8988T (cell line): ENCODE data around the gene ATP6V1A.
A peak's percentile ranks its signal among the peaks of the same experiment; 100 is the strongest.
"Not testable (repeated sequence)": the region's sequence is repeated elsewhere in the genome, so short reads cannot be mapped to it uniquely, and the experiment has no call there.

Experiments
- DNase-seq: peaks from one replicate; pipeline ENCODE4 v3.0.0; 2011

The ATP6V1A gene

DNA sequence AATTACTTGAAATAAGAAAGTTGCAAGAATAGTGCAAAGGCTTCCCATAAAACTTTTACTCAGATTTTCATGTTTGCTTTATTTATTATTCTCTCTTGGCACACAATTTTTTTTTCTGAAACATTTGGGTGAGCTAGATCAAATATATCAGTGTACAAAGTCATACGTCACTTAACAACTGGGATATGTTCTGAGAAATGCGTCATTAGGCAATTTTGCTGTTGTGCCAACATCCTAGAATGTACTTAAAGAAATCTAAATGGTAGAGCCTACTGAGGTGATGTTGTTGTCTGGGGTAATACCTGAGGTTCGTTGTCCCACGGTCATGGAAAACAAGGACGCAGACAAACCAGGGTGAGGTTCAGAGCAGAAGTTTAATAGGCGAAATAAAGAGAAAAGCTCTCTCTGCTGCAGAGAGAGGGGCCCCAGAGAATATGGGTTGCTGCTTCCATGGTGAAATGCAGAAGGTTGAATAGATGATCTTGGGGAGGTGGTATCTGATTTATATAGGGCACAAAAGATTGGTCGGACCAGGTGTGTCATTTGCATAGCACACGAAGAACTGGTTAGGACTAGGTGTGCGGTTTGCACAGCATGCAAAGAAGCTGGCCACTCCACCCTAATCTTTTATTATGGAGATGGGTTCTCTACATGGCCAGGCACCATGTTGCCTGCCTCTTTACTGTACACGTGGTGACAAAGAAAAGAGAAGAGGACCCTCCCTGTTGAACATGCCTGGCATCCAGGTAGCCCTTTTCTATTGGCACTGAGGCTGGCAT, 82.9 kb downstream of the ATP6V1A start:
- DNase-seq: no peak

DNA sequence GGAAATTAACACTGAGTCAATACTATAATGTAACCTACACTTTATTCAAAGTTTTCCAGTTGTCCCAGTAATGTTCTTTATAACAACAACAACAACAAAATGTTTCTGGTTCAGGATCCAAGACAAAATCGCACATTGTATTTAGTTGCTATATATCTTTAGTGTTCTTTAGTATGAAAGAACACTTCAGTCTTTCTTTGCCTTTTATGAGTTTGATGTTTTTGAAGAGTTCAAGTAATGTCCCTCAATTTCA, 84.2 kb downstream of the ATP6V1A start:
- DNase-seq: no peak

DNA sequence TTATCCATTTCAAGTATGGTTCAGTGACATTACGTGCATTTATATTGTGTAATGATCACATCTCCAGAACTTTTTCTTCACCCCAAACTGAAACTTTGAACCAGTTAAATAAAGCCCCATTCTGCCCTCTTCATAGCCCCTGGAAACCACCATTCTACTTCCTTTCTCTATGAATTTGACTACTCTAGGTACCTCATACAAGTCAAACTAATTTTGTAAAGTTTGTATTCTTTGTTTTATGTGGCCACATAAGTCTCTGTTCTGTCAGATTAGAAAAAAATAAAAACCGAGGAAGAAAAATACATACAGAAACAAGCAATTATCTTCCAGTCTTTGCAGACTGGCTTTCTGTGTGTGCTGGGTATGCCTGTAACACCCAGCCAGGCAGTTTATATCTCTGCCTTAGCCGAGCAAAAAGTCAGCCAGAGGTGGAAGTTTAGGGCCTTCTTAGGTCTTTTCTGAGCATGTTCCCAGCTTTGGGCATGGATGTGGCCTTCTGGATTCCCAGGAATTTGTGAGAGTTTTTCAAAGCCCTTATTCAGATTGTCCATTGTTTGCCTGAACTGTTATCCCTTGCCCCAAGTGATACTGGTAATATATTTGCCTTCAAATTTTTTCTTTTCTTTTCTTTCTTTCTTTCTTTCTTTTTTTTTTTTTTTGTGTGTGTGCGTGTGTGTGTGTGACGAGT, 85.8 kb downstream of the ATP6V1A start:
- no peak for DNase-seq

DNA sequence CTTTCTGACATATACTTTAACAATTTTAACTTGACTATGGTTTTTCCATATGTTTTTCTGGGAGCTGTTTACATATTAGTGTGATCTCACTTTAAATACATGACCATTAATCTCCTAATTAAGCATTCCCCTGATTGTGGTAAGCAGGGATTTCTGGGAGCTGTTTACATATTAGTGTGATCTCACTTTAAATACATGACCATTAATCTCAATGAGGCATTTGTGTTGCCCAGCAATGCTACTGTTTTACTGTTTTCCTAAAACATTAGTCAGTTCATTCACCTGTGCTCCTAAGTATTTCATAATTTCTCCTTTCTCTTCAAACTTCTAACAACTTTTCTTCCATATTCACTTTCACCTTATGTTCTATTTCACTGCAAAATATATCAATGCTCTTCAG, 88.1 kb downstream of the ATP6V1A start:
- DNase-seq: no peak

DNA sequence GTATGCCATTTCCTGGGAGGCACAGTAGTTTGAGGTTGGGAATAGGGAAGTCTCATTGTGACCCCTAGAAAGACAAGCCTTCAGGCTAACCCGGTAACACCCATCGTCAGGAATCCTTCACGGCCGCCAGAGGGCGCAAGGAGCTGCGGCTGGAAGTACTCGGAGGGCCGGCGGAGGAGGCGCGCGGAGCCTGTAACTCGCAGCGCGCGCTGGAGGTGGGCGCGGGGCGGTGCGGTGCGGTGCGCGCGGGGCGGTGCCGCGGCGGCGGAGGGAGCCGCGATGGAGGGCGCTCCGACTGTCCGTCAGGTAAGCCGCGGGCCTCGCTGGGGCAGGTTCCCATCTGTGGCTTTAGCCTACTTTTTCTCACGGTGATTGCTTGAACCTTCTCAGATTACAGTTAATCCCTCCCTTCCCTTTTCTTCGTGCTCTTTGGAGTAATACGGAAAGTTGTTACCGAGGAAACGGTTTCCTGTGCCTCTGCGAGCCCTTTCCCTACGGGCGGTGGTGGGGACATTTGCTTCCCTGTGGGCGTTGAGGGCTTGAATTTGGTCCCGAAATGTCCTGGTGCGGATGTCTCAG, 91.9 kb downstream of the ATP6V1A start, which contains the start of gene GRAMD1C:
Gene GRAMD1C, plus strand, starts transcription at position 158 of the 579 bp plus-strand sequence. Its CDS starts 122 bp downstream, at position 280.
- peak; percentile 62 for DNase-seq

DNA sequence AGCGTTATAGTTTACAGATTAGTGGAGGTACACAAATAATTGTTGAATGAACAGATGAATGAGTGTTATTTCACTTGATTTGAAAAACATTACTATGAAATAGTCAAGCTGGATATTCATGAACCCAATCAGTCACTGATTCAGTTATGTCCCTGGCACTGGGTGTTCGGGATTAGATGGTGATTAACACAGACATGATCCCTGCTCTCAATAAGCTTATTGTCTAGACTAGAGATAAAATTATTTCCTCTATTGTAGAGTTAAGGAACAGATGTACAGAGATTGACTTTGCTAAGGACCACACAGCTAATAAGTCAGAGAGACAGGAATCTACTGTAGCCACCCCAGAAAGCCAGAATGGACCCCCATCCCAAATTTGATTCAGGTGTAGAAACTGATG, 92.7 kb downstream of the ATP6V1A start:
- DNase-seq: peak; percentile 16

DNA sequence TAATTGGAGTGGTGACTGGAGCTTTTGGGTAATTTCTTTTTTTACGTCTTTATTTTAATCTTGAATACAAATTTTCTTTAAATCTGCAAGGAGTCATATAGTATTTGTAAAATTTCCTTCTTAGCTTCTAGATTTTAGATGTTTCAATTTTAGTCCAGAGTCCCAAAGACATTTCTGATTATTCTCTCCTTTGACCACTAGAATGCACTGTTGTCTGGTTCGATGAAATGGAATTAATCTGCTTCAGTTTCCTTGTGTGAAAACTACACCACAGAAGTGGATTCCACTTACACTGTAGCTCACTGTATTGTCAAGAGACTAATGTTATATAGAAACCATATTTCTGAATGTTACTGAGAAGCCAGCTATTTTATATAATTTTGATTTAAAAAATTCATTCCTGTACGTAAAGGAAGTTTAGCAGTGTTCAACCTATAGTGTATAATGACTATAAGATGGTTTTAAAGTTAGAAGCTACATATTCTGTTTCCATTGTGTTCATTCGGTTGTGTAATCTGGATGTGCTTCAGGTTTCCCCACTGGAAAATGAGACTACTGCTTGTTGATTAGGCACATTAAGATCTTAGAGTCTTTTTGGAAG, 97.9 kb downstream of the ATP6V1A start:
- DNase-seq: peak; percentile 20

DNA sequence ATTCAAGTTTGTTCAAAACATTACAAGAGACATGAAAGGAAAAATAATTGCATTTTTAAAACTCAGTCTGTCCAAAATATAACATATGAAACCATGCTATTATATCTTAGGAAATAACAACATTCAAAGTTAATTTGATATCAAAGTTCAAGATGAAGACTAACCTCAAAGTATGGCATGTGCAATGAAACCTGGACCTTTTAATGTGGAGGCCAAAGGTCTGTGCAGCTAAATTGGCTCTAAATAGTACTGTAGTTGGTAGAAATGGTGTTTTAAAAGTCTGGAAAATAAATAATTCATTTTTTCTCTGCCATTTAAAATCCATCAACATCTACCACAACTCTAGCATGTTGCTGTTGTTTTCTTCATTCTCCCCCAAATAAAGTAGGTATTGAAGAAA, 100.4 kb downstream of the ATP6V1A start:
- DNase-seq: no peak

DNA sequence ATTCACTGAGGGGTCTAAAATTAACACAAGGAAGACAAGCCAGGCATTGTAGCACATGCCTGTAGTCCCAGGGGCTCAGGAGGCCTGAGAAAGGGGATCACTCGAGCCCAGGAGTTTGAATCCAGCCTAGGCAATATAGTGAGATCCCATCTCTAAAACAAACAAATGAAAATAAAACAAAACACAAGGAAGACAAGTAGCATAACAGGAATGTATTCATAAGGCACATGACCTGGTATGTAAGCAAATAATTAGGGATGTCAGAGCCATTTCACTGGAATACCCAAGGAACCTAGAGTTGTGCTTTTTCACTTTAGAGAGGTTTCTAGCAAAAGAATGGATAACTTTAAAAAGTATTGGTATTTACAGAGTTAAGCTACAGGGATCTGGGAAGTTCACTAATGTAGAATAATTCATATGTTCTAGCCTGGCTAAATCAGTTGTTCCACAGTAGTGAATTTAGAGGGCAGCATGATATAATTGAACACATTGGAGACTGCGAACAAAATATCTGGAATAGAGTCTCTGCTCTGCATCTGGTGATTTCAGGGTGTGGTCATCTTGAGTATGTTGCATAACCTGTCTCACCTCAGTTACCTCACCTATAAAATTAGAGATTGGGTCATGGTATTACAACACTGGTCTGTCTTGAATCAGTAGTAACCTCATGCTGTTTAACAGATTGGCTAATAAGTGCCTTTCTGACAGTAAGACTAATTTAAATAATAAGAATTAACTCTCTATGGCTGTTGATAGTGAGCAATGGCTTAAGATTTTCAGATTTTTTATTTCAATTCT, 101.0 kb downstream of the ATP6V1A start:
- no peak for DNase-seq

DNA sequence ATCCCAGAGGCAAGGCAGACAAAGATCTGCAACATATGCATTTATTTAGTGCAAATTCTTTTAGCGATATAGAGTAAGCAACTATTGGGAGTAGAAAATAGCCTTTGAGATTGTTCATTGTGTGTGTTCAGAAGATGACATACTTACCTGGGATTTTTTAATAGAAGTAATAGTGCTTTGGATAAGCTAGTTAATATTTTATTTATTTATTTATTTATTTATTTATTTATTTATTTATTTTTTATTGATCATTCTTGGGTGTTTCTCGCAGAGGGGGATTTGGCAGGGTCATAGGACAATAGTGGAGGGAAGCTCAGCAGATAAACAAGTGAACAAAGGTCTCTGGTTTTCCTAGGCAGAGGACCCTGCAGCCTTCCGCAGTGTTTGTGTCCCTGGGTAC, 102.2 kb downstream of the ATP6V1A start:
- DNase-seq: not testable (repeated sequence)

DNA sequence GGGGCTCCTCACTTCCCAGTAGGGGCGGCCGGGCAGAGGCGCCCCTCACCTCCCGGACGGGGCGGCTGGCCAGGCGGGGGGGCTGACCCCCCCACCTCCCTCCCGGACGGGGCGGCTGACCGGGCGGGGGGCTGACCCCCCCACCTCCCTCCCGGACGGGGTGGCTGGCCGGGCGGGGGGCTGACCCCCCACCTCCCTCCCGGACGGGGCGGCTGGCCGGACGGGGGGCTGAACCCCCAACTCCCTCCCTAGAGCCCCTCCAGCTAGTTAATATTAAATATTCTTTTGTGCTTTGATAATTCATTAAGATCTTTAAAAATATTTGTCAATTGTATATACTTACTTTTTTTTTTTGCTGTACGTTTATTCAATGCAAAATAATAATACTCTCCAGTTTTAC, 103.0 kb downstream of the ATP6V1A start:
- DNase-seq: not testable (repeated sequence)

DNA sequence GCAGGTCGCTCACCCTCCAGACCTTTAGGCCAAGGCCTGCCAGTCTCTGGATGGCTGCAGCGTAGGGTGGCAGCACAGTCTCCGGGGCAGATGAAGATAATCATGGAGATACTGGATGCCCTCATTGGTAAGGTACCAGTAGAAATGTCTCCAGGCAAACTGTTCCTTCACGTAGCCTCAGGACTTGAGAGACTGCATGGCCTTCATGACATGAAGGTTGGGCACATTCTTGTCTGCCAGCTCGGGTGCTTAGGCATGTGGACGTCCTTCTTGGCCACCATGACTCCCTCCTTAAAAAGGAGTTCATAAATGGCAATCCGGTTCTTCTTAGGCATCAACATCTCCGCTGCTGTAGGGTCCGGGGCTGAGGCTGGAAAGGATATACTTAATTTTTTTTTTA, 103.6 kb downstream of the ATP6V1A start:
- not testable (repeated sequence) for DNase-seq

DNA sequence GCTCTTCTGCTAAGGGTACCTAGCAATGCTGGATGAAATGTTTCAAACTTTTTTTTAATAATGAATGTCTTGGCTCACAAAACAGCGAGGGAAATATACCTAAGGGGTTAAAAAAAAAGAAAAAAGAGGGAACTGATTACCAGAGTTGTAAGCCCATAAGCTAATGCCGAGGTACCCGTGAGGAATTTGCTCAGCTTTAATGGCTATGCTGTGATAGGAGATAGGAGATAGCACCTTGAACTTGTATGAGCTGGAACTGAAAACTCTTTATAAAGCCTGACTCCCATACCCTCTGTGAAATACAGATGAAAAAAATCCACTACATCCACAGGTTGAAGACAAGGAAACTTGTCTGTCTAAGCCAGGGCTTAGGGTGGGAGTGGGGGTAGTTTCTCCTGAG, 105.7 kb downstream of the ATP6V1A start:
- no peak for DNase-seq
